HG03469 (cell line): ENCODE measurements around the gene C1QL1.
"Not testable (repeated sequence)": the region's sequence is repeated elsewhere in the genome, so short reads cannot be mapped to it uniquely, and the experiment has no call there.

Source experiments
- ATAC-seq: cut with Tn5 transposase; IDR thresholded peaks from one replicate; pipeline ENCODE4 v1.9.1; 2021; ENCODE audit warnings: mild to moderate bottlenecking, moderate library complexity, moderate number of reproducible peaks; ENCODE audit not compliant: unreplicated experiment

The C1QL1 gene

DNA sequence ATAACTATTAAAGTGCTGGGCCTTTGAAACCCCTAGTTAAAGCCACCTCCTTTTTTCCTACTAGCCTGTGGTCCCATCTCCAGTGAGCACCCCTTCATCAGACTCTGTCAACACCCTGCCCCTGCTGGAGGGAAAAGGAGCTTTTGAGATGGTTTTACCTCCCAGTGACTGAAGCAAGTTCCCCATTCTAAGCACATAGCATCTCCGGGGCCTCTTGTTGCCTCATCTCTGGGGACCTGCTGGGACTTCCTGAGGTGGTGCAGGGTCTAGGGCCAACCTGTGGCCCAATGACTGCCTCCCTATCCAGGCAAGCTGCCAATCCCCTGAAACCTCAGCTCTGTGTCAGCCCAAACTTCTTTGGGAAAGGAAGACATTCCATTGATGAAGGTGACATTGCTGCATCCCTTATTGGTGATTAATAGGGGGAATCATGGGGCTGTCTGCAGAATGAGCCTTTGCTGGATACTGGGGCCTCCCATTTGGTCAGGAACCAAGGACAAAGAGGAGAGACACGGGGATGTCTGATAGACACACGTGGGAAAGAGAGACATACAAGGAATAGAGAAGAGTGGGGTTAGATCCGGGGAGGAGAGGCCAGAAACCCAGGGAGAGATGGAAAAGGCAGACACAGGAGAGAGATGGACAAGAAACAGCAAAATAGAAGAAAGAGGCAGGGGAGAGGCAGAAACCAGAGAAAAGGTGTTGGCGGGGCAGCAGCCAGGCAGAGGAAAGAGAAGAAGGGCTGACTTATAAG is 2.4 kb downstream of the C1QL1 start:
- no peak for ATAC-seq

DNA sequence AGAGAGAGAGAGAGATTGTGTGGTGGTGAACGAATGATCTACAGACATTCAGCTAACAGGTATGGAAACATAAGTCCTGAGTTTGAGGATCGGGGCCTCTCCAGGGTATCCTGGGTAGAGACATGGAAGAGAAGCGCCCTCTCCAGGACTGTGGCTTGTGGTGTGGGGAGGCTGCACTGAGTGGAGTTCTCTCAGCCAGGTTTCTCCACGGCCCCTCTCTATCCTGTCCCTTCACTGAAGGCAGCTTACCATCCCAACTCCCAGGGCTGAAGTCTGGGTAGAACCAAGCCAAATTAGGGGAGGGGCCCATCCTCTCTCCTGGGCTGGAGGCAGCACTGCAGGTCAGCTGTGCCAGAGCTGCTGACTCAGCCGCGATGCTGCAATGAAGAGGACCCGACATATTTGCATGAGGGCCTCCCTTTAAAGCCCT is 6.2 kb downstream of the C1QL1 start:
- no peak for ATAC-seq

DNA sequence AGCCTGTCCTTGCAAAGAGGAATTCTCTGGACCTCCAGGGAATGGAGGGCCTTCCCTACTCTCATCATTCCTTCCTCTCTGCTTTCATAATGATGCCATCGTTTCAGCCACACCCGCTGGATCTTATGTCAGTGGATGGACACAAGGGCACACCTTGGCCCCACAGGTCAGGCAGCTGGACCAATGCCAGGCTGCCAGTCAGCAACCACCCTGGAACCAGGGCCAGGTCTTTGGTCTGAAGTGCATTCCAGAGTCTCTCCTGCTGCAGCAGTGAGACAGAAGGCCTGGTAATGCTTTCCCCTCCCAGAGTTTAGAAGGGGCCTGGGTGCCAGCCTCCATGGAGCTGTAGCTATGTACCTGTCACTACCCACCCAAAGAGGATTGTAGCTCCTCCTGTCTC is 7.4 kb downstream of the C1QL1 start:
- no peak for ATAC-seq

DNA sequence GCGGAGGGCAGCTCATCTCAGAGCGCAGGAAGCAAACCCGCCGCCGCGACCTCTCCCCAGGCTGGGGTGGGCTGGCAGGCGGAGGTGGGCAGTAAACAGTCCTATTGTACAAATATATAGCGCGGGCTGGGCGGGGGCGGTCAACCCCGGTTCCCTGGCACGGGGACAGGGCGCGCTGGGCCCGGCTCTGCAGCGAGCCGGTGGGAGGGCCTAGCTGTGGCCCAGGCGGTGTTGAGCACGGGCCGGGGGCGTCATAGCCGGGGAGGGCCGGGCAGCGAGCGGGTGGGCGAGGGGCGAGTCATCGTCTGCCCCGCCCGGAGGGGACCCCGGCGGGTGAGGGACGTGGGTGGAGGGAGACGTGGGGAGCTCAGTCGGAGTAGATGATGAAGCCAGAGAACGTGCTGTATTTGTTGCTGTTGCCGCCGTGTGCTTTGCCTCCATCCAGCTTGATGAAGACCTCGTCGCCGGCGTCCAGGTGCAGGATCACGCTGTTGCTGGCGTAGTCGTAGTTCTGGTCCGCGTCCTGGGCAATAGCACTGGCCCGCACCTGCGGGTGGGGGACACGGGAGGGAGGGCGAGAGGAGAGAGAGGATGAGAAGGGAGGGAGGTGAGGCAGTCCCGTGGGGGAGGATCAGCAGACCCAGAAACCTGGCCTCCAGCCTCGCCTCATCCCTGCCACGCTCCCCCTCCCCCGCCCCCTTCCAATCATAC is 8.1 kb downstream of the C1QL1 start:
- no peak for ATAC-seq

DNA sequence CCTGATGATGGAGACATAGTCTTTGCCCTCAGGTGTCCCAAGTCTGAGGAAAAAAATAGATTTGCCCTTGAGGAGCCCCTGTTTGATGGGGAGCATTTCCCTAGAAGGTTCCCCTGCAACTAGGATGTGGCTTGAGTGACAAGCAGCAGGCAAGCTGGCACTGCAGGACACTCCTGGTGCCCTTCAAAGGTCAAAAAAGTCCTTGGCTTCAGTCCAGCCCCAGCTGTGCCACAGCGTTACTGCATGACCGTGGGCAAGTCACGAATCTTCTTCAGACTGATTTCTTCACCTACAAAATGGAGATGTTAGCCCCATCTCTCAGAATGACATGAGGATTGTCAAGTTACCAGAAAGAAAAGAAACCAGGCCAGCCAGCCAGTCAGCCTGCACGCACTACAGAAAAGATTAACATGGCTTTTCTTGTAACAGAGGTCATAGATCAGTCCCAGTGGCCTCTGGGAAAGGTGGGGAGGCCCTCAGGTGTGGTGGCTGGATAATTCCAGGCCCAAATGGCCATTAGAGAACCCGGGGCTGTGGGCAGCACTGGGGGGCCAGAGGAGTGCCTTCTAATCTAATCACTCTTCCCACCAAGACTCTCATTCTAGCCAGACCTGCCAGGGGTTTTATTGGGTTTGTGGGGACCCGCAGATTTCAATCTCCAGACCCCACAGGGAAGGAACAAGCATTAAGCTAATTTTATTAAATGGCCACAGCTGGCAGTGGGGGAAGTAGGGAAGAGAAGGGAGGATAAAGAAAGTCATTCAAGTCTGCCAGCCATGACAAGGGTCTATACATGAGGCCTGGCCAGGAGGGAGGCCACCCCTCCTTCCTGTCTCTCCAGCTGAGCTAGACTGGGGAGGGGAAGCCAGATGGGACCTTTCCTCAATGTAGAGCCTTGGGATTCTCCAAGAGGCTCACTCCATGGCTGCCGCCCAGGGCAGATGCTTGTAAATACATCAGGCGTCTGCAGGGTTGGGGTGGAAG is 10.8 kb downstream of the C1QL1 start:
- no peak for ATAC-seq

DNA sequence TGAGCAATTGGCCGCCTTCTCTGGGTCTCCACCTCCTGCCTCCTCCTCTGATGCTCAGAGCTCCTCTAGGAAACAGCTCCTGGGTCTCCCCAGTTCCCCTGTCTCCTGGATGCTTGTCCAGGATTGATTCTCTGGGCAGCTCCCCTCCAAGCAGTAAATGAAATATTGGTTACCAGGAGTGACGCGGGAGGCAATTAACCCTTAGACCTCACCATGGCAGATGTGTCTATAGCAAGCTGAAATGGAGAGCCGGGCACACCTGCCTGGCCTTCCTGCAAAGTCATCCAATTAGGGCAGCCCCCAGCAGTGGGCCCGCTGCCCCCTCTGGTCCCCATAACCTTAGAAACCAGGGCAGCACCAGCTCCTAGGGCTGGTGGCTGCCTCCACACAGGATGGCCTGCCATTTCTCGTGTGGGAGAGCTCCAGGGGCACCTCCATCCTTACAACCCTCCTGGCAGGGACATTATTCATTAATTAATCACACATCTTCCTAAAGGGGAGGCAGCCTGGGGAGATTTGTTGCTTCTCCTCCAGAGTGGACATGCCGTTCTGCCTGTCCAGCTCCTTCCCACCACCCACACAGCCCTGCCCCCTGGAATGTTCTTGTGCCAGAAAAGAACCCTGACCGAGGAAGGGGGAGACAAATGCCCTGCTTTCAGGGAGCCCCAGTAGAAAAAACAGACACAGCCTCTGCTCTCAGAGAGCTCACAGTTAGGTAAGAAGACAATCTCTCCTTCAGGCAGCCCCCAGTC is 12.3 kb downstream of the C1QL1 start:
- no peak for ATAC-seq

DNA sequence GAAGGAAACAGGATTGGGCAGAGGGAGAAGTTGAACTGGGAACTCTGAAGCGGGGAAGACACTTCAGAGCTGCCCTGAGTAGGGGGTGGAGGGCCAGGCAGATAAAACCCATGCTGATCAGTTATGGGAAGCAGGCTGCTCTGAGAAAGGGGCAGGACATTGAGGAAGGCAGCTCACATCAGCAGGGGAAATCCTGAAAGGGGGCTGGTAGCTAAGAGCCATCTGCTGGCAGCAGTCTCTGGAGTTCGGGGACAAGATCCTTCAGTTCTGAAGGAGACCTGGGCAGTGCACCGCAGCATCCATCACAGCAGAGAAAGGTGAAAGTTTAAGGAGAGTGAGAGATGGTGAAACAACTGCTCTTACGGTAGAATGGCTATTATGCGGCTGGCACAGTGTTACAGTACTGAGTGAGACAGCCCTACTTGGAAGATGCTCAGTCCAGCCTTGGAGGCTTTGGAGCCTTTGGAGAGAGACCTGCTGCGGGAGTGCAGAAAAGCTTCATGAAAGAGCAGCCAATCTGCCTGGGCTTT is 15.1 kb downstream of the C1QL1 start:
- no peak for ATAC-seq

DNA sequence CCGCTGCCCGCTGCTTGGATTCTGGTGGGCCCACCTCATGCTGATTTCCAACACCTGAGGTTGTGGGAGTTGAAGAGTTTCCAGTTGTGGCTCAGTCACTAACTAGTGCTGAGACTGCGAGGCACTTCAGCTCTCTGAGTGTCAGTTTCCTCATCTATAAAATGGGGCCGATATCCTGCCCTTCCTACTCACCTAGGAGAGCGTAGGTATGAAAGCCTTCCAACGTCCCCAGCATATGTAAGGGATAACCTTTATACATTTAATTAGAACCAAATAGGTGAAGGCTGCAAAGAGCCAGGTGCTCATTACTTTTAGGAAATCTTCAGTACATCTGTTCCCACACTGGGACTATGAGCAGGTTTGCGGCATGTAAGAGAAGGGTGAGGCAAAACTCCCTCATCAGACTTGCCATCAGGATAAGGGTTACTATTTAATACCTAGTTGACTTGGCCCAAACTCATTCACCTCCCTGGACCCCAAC is 19.7 kb downstream of the C1QL1 start:
- ATAC-seq = no peak

DNA sequence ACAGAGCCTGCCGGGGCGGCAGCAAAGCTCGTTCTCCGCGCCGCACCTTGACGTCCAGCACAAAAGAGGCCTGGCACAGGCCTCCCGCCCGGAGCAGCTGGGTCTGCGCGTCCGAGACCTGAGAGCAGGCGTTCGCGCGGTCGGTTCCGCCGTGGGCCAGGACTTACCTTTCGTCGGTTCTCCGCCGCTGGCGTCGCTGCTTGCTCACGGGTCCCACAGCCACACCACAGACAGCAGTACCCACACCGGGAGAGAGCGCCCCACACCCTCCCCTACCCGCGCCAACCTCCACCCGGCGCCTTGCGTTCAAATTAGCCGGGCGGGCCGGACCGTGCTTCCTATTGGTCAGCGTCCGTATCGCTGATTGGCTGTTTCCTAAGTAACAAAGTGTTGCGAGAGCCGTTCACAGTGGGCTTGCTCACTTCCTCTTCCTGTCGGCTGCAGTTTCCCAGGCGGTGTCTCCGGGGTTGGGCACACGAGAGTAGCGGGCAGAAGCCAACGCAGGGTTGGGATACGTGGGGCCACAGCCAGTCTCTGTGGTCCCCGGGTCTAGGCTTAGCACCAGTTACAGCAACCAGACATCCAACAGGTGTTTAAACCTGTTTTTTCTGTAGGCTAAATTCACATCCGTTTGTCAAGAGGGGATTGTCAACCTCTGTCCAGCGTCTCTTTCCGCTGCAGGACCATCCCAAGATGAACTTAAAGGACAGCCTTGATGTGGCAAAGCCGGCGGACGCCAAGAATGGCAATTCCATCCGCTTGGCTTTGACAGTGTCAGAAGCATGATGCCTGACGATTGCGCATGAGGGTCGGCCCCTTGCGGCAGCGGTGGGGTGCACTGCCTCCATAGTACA is 20.4 kb downstream of the C1QL1 start, which contains the start of gene KIF18B:
Gene KIF18B (minus strand): TSS at position 313 of the 854 bp plus-strand sequence. CDS start 11,429 bp downstream, outside the sequence.
- ATAC-seq = no peak

DNA sequence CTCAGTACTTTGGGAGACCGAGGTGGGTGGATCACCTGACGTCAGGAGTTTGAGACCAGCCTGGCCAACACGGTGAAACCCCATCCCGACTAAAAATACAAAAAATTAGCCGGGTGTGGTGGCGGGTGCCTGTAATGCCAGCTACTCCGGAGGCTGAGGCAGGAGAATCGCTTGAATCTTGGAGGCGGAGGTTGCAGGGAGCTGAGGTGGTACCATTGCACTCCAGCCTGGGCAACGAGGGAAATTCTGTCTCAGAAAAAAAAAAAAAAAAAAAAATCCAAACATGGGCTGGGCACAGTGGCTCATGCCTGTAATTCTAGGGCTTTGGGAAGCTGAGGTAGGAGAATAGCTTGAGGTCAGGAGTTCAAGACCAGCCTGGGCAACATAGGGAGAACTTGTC is 22.5 kb downstream of the C1QL1 start:
- not testable (repeated sequence) for ATAC-seq

DNA sequence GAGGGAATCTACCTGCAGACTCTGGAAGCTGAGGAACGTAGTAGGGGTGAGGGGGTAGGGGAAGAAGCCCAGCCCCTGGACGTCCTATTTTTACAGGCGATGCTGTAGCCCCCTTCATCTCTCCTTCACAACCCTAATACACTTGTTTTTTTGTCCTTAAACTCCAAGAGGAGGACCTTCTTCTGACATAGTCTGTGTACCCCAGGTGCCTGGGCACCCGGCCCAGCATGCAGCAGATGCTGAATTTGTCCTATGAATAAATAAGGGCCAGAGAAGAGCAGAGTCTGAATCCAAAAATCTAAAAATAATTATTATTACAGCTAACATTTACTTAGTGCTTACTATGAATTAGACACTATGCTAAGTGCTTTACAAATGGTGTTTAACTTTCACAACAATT is 25.6 kb downstream of the C1QL1 start:
- ATAC-seq = no peak

DNA sequence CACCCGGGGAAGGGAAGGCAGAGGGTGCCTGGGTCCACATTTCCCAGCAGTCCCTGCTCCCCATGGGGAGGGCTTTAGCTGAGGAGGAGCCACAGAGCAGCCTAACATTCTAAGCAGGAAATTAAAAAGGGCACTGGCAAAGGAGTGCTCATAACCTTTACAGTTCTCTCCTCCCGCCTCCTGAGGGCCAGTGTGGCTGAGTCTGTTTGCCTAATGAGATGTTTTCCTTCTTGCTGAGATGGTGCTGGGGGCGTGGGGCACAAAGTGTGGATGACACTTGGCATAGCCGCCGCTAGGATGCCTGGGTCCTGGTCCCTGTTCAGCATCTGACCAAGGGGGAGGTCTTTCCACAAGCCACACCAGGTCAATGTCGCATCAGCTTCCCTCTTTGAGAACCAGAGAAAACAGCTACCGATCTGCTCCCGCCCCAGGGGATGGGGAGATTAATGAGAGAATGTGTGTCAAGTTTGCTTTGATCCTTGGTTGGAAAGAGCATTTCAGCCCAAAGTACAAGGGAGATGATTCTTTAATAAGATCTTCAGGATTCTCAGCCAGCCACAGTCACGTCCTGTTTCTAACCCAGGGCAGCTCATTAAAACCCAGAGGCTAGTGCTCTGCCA is 26.3 kb downstream of the C1QL1 start:
- no peak for ATAC-seq

DNA sequence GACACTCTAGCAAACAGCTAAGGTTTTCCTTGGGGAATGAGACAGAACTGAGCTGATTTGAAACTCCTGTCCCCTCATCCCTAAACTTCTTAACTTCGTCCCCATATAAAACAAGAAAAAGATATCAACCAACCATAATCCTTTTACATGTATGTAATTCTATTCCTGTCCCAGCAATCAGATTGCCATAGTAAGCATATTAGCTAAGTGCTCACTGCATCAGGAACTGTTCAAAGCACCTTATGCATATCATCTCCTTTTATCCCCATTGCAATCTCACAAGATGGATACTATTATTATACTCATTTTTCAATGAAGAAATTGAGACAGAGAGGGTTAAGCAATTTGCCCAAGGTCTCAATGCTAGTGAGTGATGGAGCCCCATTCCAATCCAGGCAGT is 27.3 kb downstream of the C1QL1 start:
- no peak for ATAC-seq

DNA sequence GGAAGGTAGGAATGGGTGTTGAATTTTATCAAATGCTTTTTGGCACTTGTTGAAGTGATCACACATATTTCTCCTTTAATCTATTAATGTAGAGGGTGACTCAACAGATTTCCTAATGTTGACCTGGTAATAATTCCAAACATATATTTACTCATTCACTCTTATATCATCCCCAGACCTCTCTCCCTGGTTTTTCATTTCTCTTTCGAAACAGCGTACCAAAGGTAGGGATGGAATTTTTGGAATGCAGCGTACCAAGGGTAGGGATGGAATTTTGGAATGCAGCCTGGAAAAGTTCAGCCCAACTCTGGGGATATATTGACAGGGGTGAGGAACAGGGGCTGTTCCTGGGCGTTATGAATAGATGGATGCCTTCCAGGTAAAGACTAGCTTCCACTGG is 27.8 kb downstream of the C1QL1 start:
- ATAC-seq = no peak

DNA sequence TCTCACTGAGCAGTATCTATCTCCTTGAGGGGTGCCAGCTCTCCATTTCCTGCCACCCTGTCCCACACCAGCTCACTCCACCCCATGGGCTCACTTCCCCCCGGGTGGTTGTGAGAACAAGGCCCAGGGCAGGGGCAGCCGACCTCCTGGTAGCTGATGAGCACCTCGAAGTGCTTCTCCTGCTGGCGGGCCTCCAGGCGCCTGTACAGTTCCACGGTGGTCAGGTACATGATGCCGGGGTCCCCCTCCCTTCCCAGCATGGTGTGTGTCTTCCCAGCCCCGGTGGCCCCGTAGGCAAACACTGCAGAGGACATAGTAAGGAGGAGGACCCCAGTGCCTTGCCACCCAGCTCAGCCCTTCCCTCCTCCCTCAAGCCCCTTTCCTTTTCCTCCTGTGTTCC is 33.0 kb downstream of the C1QL1 start:
- no peak for ATAC-seq

DNA sequence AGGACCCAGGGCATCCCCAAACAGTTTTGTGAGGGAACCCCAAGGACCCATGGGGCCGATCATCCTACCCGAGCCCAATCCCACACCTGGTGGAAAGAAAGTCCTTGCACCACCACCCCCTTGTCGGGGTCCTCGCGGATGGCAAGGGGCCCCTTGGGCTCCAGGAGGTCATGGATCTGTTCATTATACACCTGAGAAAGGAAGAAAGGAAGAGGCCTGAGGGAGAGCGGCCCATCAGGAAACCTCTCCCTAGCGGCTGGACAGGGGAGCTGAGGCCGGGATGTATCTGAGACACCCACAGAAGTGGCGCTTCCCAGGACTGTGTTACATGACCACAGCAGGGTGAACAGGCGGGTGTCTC is 33.4 kb downstream of the C1QL1 start:
- ATAC-seq = no peak

DNA sequence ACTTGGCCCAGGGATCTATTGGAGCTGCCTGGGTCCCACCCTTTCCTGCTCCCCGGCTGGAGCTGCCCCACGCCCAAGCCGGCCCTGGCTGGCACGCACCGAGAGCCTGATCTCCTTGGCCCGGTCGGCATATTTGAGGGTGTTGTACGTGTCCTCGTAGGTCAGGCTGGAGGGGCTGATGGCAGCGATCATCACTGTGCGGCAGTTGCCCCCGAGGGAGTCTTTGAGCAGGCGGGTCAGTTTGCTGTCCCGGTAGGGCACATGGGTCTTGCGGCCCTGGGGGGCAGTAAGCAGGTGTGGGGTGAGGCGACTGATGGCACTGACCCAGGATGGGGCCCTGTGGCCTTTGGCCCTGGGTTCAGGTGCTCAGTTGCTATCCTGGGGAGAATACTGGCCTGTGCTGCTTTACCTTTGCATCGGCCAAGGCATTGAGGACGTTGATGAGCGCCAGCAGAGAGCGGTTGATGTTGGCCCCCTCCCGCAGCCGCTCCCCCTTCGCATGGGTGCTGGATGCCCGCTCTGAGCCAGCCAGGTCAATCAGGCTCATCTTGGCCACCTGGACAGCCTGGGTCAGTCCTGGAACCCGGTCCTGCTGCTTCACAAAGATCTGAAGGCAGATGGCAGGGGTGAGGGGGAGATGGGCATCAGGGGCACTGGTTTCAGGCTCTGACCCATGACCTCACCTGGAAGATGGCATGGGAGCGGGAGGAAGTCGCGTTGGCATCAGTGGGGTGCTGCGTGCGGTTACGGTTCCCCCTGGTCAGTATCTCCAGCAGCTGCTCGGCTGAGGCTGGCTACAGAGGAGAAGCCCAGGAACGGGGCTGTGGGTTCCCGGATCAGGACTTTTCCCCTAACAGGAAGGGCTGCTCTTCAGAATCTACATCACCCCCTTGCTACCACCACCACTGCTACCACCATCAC is 34.0 kb downstream of the C1QL1 start:
- ATAC-seq = no peak

DNA sequence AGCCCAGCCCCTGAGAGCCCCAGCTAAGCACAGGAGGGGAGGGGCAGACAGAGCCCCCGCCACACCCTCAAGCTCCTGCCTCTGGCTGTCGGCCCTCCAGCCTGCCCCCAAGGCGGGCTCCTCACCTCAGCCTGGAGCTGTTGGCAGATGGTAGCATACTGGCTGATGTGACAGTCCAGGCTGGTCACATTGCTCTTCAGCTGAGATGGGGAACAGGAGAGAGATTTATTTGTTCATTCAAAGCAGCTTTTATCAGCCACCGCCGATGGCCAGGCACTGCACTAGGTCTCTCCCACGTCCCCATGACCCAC is 35.4 kb downstream of the C1QL1 start:
- no peak for ATAC-seq
